ENCODE measurements around the gene KBTBD6.

GRCh38 chr13:41182231-41182630 is 49.6 kb upstream of the KBTBD6 start:
- TF ChIP-seq, protein P1, sequence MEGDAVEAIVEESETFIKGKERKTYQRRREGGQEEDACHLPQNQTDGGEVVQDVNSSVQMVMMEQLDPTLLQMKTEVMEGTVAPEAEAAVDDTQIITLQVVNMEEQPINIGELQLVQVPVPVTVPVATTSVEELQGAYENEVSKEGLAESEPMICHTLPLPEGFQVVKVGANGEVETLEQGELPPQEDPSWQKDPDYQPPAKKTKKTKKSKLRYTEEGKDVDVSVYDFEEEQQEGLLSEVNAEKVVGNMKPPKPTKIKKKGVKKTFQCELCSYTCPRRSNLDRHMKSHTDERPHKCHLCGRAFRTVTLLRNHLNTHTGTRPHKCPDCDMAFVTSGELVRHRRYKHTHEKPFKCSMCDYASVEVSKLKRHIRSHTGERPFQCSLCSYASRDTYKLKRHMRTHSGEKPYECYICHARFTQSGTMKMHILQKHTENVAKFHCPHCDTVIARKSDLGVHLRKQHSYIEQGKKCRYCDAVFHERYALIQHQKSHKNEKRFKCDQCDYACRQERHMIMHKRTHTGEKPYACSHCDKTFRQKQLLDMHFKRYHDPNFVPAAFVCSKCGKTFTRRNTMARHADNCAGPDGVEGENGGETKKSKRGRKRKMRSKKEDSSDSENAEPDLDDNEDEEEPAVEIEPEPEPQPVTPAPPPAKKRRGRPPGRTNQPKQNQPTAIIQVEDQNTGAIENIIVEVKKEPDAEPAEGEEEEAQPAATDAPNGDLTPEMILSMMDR (IDR thresholded peaks at IDR 0.05) = no peak
- TF ChIP-seq POLR2AphosphoS5 (IDR thresholded peaks at IDR 0.05; ENCODE audit: low read depth, low read length) (no peak), YY1 (IDR thresholded peaks at IDR 0.05; ENCODE audit: low read depth) (no peak), FOSL2 (IDR thresholded peaks at IDR 0.05; ENCODE audit: borderline replicate concordance, low read depth) (no peak), SMC3 (IDR thresholded peaks at IDR 0.05; ENCODE audit: low read depth, low read length) (no peak), NRF1 (IDR thresholded peaks at IDR 0.05; ENCODE audit: low read depth, low read length) (no peak), JUND (IDR thresholded peaks at IDR 0.05) (no peak), GATA2 (CRISPR knock-in tag; IDR thresholded peaks at IDR 0.05) (no peak)
- TF ChIP-seq, protein P2, sequence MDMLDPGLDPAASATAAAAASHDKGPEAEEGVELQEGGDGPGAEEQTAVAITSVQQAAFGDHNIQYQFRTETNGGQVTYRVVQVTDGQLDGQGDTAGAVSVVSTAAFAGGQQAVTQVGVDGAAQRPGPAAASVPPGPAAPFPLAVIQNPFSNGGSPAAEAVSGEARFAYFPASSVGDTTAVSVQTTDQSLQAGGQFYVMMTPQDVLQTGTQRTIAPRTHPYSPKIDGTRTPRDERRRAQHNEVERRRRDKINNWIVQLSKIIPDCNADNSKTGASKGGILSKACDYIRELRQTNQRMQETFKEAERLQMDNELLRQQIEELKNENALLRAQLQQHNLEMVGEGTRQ (IDR thresholded peaks at IDR 0.05; ENCODE audit: borderline replicate concordance, low read depth, low read length) = no peak
- TF ChIP-seq, protein P3, sequence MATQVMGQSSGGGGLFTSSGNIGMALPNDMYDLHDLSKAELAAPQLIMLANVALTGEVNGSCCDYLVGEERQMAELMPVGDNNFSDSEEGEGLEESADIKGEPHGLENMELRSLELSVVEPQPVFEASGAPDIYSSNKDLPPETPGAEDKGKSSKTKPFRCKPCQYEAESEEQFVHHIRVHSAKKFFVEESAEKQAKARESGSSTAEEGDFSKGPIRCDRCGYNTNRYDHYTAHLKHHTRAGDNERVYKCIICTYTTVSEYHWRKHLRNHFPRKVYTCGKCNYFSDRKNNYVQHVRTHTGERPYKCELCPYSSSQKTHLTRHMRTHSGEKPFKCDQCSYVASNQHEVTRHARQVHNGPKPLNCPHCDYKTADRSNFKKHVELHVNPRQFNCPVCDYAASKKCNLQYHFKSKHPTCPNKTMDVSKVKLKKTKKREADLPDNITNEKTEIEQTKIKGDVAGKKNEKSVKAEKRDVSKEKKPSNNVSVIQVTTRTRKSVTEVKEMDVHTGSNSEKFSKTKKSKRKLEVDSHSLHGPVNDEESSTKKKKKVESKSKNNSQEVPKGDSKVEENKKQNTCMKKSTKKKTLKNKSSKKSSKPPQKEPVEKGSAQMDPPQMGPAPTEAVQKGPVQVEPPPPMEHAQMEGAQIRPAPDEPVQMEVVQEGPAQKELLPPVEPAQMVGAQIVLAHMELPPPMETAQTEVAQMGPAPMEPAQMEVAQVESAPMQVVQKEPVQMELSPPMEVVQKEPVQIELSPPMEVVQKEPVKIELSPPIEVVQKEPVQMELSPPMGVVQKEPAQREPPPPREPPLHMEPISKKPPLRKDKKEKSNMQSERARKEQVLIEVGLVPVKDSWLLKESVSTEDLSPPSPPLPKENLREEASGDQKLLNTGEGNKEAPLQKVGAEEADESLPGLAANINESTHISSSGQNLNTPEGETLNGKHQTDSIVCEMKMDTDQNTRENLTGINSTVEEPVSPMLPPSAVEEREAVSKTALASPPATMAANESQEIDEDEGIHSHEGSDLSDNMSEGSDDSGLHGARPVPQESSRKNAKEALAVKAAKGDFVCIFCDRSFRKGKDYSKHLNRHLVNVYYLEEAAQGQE (IDR thresholded peaks at IDR 0.05; ENCODE audit: low read depth, low read length) = no peak
